GM18520 (cell line): ENCODE data around the gene SVBP.
"Not testable (repeated sequence)": the region's sequence is repeated elsewhere in the genome, so short reads cannot be mapped to it uniquely, and the experiment has no call there.

ENCODE experiments used
- ATAC-seq: cut with Tn5 transposase; IDR thresholded peaks from one replicate; pipeline ENCODE4 v1.9.1; 2021; ENCODE audit not compliant: unreplicated experiment

SVBP gene

GRCh38 chr1:42816585-42817439 lies at the start of gene SVBP, which contains the start of gene ERMAP:
SVBP (minus strand) TSS chr1:42817397; CDS start chr1:42816544, 853 bp downstream.
ERMAP (plus strand) TSS chr1:42817122; CDS start chr1:42830449, 13,327 bp downstream.
- peak; percentile 74 for ATAC-seq

- ATAC-seq, result no peak
These were observed 49.4 kb upstream of the SVBP start for GRCh38 chr1:42866549-42866948.

- no peak for ATAC-seq
These were observed 43.8 kb upstream of the SVBP start for GRCh38 chr1:42861014-42861399.

GRCh38 chr1:42860339-42861013 lies 43.3 kb upstream of the SVBP start:
- no peak for ATAC-seq

GRCh38 chr1:42859366-42859765 lies 42.2 kb upstream of the SVBP start:
- ATAC-seq, result not testable (repeated sequence)

- ATAC-seq, result not testable (repeated sequence)
These were observed 39.4 kb upstream of the SVBP start for GRCh38 chr1:42856554-42856953.

- no peak for ATAC-seq
These were observed 36.1 kb upstream of the SVBP start for GRCh38 chr1:42853116-42853884.

- no peak for ATAC-seq
These were observed 35.4 kb upstream of the SVBP start for GRCh38 chr1:42852608-42852980.

- no peak for ATAC-seq
These were observed 34.9 kb upstream of the SVBP start for GRCh38 chr1:42851960-42852607.

- ATAC-seq, result no peak
These were observed 34.2 kb upstream of the SVBP start for GRCh38 chr1:42851420-42851819.

- no peak for ATAC-seq
These were observed 32.7 kb upstream of the SVBP start for GRCh38 chr1:42849944-42850343.

GRCh38 chr1:42848823-42849537 lies 31.8 kb upstream of the SVBP start:
- ATAC-seq, result no peak

GRCh38 chr1:42847721-42848460 lies 30.7 kb upstream of the SVBP start:
- ATAC-seq, result no peak

GRCh38 chr1:42847111-42847595 lies 30.0 kb upstream of the SVBP start:
- no peak for ATAC-seq

GRCh38 chr1:42846257-42847110 lies 29.3 kb upstream of the SVBP start, which contains the start of gene ZNF691:
ZNF691 (plus strand) TSS chr1:42846613; CDS start chr1:42849659, 3,046 bp downstream.
- ATAC-seq, result peak; percentile 90

- ATAC-seq, result no peak
These were observed 28.7 kb upstream of the SVBP start for GRCh38 chr1:42845866-42846256.

GRCh38 chr1:42845193-42845592 lies 28.0 kb upstream of the SVBP start:
- no peak for ATAC-seq

GRCh38 chr1:42844592-42845140 lies 27.5 kb upstream of the SVBP start:
- no peak for ATAC-seq
